Kidney tubule cell (primary cell): ENCODE data around the gene POLR2J.
"Not testable (repeated sequence)": the region's sequence is repeated elsewhere in the genome, so short reads cannot be mapped to it uniquely, and the experiment has no call there.

Source experiments
- DNase-seq: peaks from one replicate; pipeline ENCODE4 v3.0.0-alpha.2; 2018; ENCODE audit warnings: low spot score

POLR2J gene

GRCh38 chr7:102494473-102495149 lies 15.9 kb upstream of the POLR2J start:
- DNase-seq, result not testable (repeated sequence)

- not testable (repeated sequence) for DNase-seq
Observed at GRCh38 chr7:102494026-102494425, 15.3 kb upstream of the POLR2J start.

- DNase-seq, result not testable (repeated sequence)
Observed at GRCh38 chr7:102493220-102493935, 14.7 kb upstream of the POLR2J start.

GRCh38 chr7:102490529-102491075 lies 11.9 kb upstream of the POLR2J start:
- DNase-seq, result not testable (repeated sequence)

GRCh38 chr7:102484317-102484716 lies 5.6 kb upstream of the POLR2J start:
- DNase-seq, result not testable (repeated sequence)

- not testable (repeated sequence) for DNase-seq
Observed at GRCh38 chr7:102481962-102482361, 3.2 kb upstream of the POLR2J start.

- not testable (repeated sequence) for DNase-seq
Observed at GRCh38 chr7:102479982-102480637, 1.4 kb upstream of the POLR2J start.

GRCh38 chr7:102479209-102479584 lies 475 bp upstream of the POLR2J start:
- not testable (repeated sequence) for DNase-seq

- not testable (repeated sequence) for DNase-seq
Observed at GRCh38 chr7:102474736-102475435, 3.8 kb downstream of the POLR2J start.

- not testable (repeated sequence) for DNase-seq
Observed at GRCh38 chr7:102474116-102474515, 4.6 kb downstream of the POLR2J start.

- no peak for DNase-seq
Observed at GRCh38 chr7:102473271-102473991, 5.3 kb downstream of the POLR2J start.

- no peak for DNase-seq
Observed at GRCh38 chr7:102472126-102473041, 6.3 kb downstream of the POLR2J start.

- no peak for DNase-seq
Observed at GRCh38 chr7:102471791-102472125, 7.0 kb downstream of the POLR2J start.

- DNase-seq, result no peak
Observed at GRCh38 chr7:102469972-102470825, 8.5 kb downstream of the POLR2J start.

- DNase-seq, result no peak
Observed at GRCh38 chr7:102469351-102469971, 9.3 kb downstream of the POLR2J start.

- no peak for DNase-seq
Observed at GRCh38 chr7:102468478-102469350, 10.0 kb downstream of the POLR2J start.

- no peak for DNase-seq
Observed at GRCh38 chr7:102467581-102468477, 10.9 kb downstream of the POLR2J start.
